CD4-positive, alpha-beta T cell treated with Interferon gamma for 1 hour (primary cell): ENCODE results near the gene ROM1.

Experiments used
- DNase-seq: peaks from one replicate; pipeline ENCODE4 v3.0.0-alpha.2; 2020

Gene ROM1

GRCh38 chr11:62652161-62653006 lies 39.3 kb downstream of the ROM1 start:
- no peak for DNase-seq

GRCh38 chr11:62654297-62654696 lies 41.2 kb downstream of the ROM1 start:
- DNase-seq = no peak

GRCh38 chr11:62656796-62657429 lies 43.9 kb downstream of the ROM1 start:
- DNase-seq = no peak

- DNase-seq = peak; percentile 56
Observed at GRCh38 chr11:62664405-62665074, 51.5 kb downstream of the ROM1 start.
